IMR-90 (cell line): ENCODE data around the gene TBC1D17. TPM values are rescaled to one million over a fixed set of nuclear protein-coding genes. Genes with fewer than 3 reads are reported as not detected.

Experiments used
- ATAC-seq: fragments of 200-7000 bp; cut with Tn5 transposase; 2 replicates; pipeline ENCODE4 v1.9.1; 2020; ENCODE audit warnings: low read depth, mild to moderate bottlenecking, moderate library complexity
- BruUV-seq: library from RNA; stranded (reverse); fragments of 400-500 nt; replicated peaks from 2 replicates; lab custom pipeline; 2021; lab: Mats Ljungman, UMichigan
- CTCF ChIA-PET: fragments of 300-600 bp; formaldehyde crosslinking; extraction: SDS; loops from one replicate; lab custom pipeline; 2021; ENCODE audit warnings: antibody characterized with exemption; lab: Yijun Ruan, JAX
- POLR2A ChIA-PET: fragments of 300-600 bp; sonication (Branson Sonifier 250); formaldehyde crosslinking; loops from one replicate; lab custom pipeline; 2022; ENCODE audit warnings: antibody characterized with exemption; ENCODE audit not compliant: unreplicated experiment; lab: Charles Lee
- DNase-seq: peaks from one replicate; pipeline ENCODE4 v3.0.0; 2013
- H2AFZ ChIP-seq: replicated peaks from 2 replicates; pipeline ENCODE3; 2013; ENCODE audit warnings: low read length, mild to moderate bottlenecking; ENCODE audit not compliant: poor library complexity
- H2AK5ac ChIP-seq: 2 replicates; pipeline ENCODE4 v1.6.1; 2013; ENCODE audit warnings: low read depth, low read length, inconsistent platforms
- H2AK9ac ChIP-seq: replicated peaks from 2 replicates; pipeline ENCODE3; 2013; ENCODE audit warnings: mild to moderate bottlenecking, low read depth, low read length, moderate library complexity; ENCODE audit not compliant: poor library complexity
- H2BK120ac ChIP-seq: 2 replicates; pipeline ENCODE4 v1.6.1; 2013; ENCODE audit warnings: low read depth, low read length, inconsistent platforms
- H2BK15ac ChIP-seq: 3 replicates; pipeline ENCODE4 v1.6.1; 2013; ENCODE audit warnings: low read depth, low read length, inconsistent platforms
- H2BK20ac ChIP-seq: 2 replicates; pipeline ENCODE4 v1.6.1; 2013; ENCODE audit warnings: low read depth, mild to moderate bottlenecking, inconsistent platforms, low read length, moderate library complexity
- H2BK5ac ChIP-seq: 2 replicates; pipeline ENCODE4 v1.6.1; 2013; ENCODE audit warnings: mild to moderate bottlenecking, low read depth, low read length, inconsistent platforms; ENCODE audit not compliant: poor library complexity, severe bottlenecking
- H3K14ac ChIP-seq: replicated peaks from 2 replicates; pipeline ENCODE4 v1.6.1; 2013; ENCODE audit warnings: low read depth, low read length, inconsistent platforms
- H3K18ac ChIP-seq: 2 replicates; pipeline ENCODE4 v1.6.1; 2013; ENCODE audit warnings: low read depth, low read length, control low read depth
- H3K23ac ChIP-seq: 2 replicates; pipeline ENCODE4 v1.6.1; 2013; ENCODE audit warnings: low read depth, low read length, inconsistent platforms
- H3K27ac ChIP-seq: 2 replicates; pipeline ENCODE4 v1.5.1; 2013; ENCODE audit warnings: mild to moderate bottlenecking, control low read depth, low read length; ENCODE audit not compliant: insufficient read depth
- H3K27me3 ChIP-seq: 2 replicates; pipeline ENCODE4 v1.6.1; 2013; ENCODE audit warnings: low read length; ENCODE audit not compliant: control insufficient read depth, insufficient read depth
- H3K36me3 ChIP-seq: 2 replicates; pipeline ENCODE4 v1.6.1; 2013; ENCODE audit warnings: low read length, mixed read lengths; ENCODE audit not compliant: control insufficient read depth, insufficient read depth
- H3K4ac ChIP-seq: 2 replicates; pipeline ENCODE4 v1.6.1; 2013; ENCODE audit warnings: low read depth, low read length, inconsistent platforms
- H3K4me1 ChIP-seq: 2 replicates; pipeline ENCODE4 v1.6.1; 2013; ENCODE audit warnings: low read length, mixed read lengths; ENCODE audit not compliant: control insufficient read depth, insufficient read depth
- H3K4me2 ChIP-seq: 2 replicates; pipeline ENCODE4 v1.6.1; 2013; ENCODE audit warnings: low read depth, mild to moderate bottlenecking, control low read depth, low read length, moderate library complexity
- H3K4me3 ChIP-seq: 2 replicates; pipeline ENCODE4 v1.5.1; 2013; ENCODE audit warnings: low read depth, mild to moderate bottlenecking, control low read depth, low read length, moderate library complexity; ENCODE audit not compliant: insufficient read depth
- H3K56ac ChIP-seq: 2 replicates; pipeline ENCODE4 v1.6.1; 2013; ENCODE audit warnings: low read length, inconsistent platforms; ENCODE audit not compliant: insufficient read depth; ENCODE audit errors: extremely low read depth
- H3K79me1 ChIP-seq, 2 experiments: 2 replicates each; pipeline ENCODE4 v1.6.1; 2013; ENCODE audit warnings: low read length in 2 of 2, inconsistent platforms in 1 of 2, low read depth in 1 of 2
- H3K9ac ChIP-seq: 2 replicates; pipeline ENCODE4 v1.6.1; 2013; ENCODE audit warnings: low read depth, low read length, control low read depth
- H3K9me1 ChIP-seq: 2 replicates; pipeline ENCODE4 v1.6.1; 2013; ENCODE audit warnings: low read length, inconsistent platforms; ENCODE audit not compliant: insufficient read depth
- H3K9me3 ChIP-seq: 2 replicates; pipeline ENCODE4 v1.6.1; 2013; ENCODE audit warnings: low read length; ENCODE audit not compliant: control insufficient read depth, insufficient read depth
- H4K20me1 ChIP-seq: 2 replicates; pipeline ENCODE4 v1.6.1; 2013; ENCODE audit warnings: low read length, inconsistent platforms; ENCODE audit not compliant: insufficient read depth
- H4K5ac ChIP-seq: 2 replicates; pipeline ENCODE4 v1.6.1; 2013; ENCODE audit warnings: mild to moderate bottlenecking, low read depth, low read length, control low read depth
- H4K8ac ChIP-seq, 2 experiments: 2 replicates each; pipeline ENCODE4 v1.6.1; 2013; ENCODE audit warnings: low read depth in 2 of 2, low read length in 2 of 2, control low read depth in 1 of 2, inconsistent platforms in 1 of 2
- H4K91ac ChIP-seq: 2 replicates; pipeline ENCODE4 v1.6.1; 2013; ENCODE audit warnings: low read depth, low read length, inconsistent platforms; ENCODE audit not compliant: insufficient read depth
- CEBPB ChIP-seq: IDR thresholded peaks from 2 replicates; pipeline ENCODE4 v1.6.1; 2012; ENCODE audit warnings: low read depth, low read length, improper control_type of control experiment
- ELK1 ChIP-seq: fragments of 150-350 bp; IDR thresholded peaks from 2 replicates; pipeline ENCODE4 v1.6.1; 2016; ENCODE audit warnings: low read depth, mild to moderate bottlenecking, low read length, moderate library complexity, borderline replicate concordance
- FOS ChIP-seq: fragments of 150-350 bp; IDR thresholded peaks from 2 replicates; pipeline ENCODE4 v1.6.1; 2016; ENCODE audit warnings: low read depth, low read length
- MAFK ChIP-seq: IDR thresholded peaks from 2 replicates; pipeline ENCODE4 v1.6.1; 2012; ENCODE audit warnings: low read depth, low read length, improper control_type of control experiment
- MAZ ChIP-seq: IDR thresholded peaks from 2 replicates; pipeline ENCODE4 v1.6.1; 2012; ENCODE audit warnings: low read depth, mild to moderate bottlenecking, low read length, improper control_type of control experiment, moderate library complexity, borderline replicate concordance
- MXI1 ChIP-seq: IDR thresholded peaks from 2 replicates; pipeline ENCODE4 v1.6.1; 2012; ENCODE audit warnings: low read depth, mild to moderate bottlenecking, low read length, moderate library complexity, borderline replicate concordance
- NFE2L2 ChIP-seq: fragments of 150-350 bp; IDR thresholded peaks from 2 replicates; pipeline ENCODE4 v1.6.1; 2016; ENCODE audit warnings: low read depth, mild to moderate bottlenecking, low read length
- POLR2A ChIP-seq: IDR thresholded peaks from 2 replicates; pipeline ENCODE4 v1.6.1; 2012; ENCODE audit warnings: mild to moderate bottlenecking, low read depth, low read length
- RCOR1 ChIP-seq: IDR thresholded peaks from 2 replicates; pipeline ENCODE4 v1.6.1; 2012; ENCODE audit warnings: mild to moderate bottlenecking, low read length, improper control_type of control experiment; ENCODE audit not compliant: insufficient replicate concordance
- SMC3 ChIP-seq: fragments of 150-350 bp; IDR thresholded peaks from 2 replicates; pipeline ENCODE4 v1.6.1; 2016; ENCODE audit warnings: low read depth, mild to moderate bottlenecking, antibody characterized with exemption, low read length, moderate library complexity
- WGBS, 2 experiments: methylation state at CpG; one replicate each; pipeline versions ENCODE4 v1.1.5 to v1.1.7; 2013; ENCODE audit warnings: missing lambda C conversion rate in 2 of 2; ENCODE audit not compliant: insufficient read length in 1 of 2; ENCODE audit errors: extremely low coverage in 2 of 2; 5-methylcytosine and 5-hydroxymethylcytosine counted together
- dilution Hi-C: fragments of 300-500 bp; cut with HindIII; formaldehyde crosslinking; loops from one replicate; pipeline ENCODE4 v1.14.3; 2018; ENCODE audit warnings: low sequenced_read_pairs; ENCODE audit not compliant: unreplicated experiment
- in situ Hi-C: fragments of 300-500 bp; cut with MboI; formaldehyde crosslinking; loops from 3 replicates; pipeline ENCODE4 v1.14.3; 2019; ENCODE audit warnings: low sequenced_read_pairs, inconsistent platforms, mixed read lengths
- intact Hi-C: fragments of 100-400 bp; cut with micrococcal nuclease; formaldehyde crosslinking; loops from 2 replicates; pipeline ENCODE4 v1.10.0; 2022
- polyA plus RNA-seq, 3 experiments: library from polyadenylated mRNA; depleted of rRNA; stranded (reverse); fragments of >200 nt; gene quantifications; 2 replicates each; pipeline ENCODE4 v1.2.3, GENCODE V29; 2012; ENCODE audit warnings: low replicate concordance in 1 of 3
- total RNA-seq: library from RNA; depleted of rRNA; stranded (reverse); fragments of >200 nt; gene quantifications from 2 replicates; pipeline ENCODE4 v1.2.3, GENCODE V29; 2012
- TF ChIP-seq, protein P1 (sequence below): fragments of 150-350 bp; IDR thresholded peaks from 2 replicates; pipeline ENCODE4 v1.6.1; 2017; ENCODE audit warnings: mild to moderate bottlenecking, antibody characterized with exemption, low read length, low read depth

The TBC1D17 gene
- total and polyA plus RNA-seq, 2 of the 4 experiments (the other 2 are of a cell fraction): 1.1 to 27.8 TPM

DNA sequence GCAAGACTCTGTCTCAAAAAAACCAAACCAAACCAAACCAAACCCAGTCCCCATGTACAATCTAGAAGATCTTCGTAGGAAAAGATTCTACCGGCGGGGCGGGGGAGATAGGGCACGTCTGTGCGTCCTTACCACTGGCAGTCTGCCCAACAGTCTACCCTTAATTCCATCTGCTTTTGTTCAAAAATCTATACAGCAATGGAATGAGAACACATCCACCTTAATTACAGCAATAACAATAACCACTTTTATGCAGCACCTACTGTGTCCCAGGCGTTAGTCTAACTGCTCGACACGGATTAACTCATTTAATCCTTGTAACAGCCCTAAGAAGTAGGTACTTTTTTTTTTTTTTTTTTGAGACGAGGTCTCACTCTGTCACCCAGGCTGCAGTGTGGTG is 49.0 kb downstream of the TBC1D17 start:
- Histone ChIP-seq H2BK20ac (no peak overlapping the region), H3K4me3 (no peak overlapping the region), H3K9ac (no peak overlapping the region), H3K79me1 (peaks cover 25 to 68% of the 10 kb centered on the region in 2 experiments), H3K27me3 (no peaks in the 10 kb centered on the region), H3K4me1 (peaks cover 17% of the 10 kb centered on the region), H4K91ac (no peak overlapping the region), H3K9me1 (peaks cover 21% of the 10 kb centered on the region), H2BK15ac (no peak overlapping the region), H3K23ac (no peak overlapping the region; the same call in 1 of the 2 replicates), H4K20me1 (peaks cover 30% of the 10 kb centered on the region), H2AK9ac (no peak overlapping the region), H2BK5ac (no peak overlapping the region), H4K5ac (no peak overlapping the region), H4K8ac (no peak overlapping the region), H3K9me3 (no peaks in the 10 kb centered on the region), H3K4ac (no peak overlapping the region), H2BK120ac (no peak overlapping the region), H3K4me2 (no peak overlapping the region), H2AFZ (no peak overlapping the region), H3K36me3 (peaks cover 24% of the 10 kb centered on the region), H3K27ac (no peak overlapping the region), H2AK5ac (no peak overlapping the region), H3K14ac (no peak overlapping the region), H3K18ac (no peak overlapping the region), H3K56ac (no peak overlapping the region)
- in situ Hi-C loops: no loop called here
- TF ChIP-seq RCOR1: no peak
- no peak for TF ChIP-seq CEBPB
- no peak for TF ChIP-seq SMC3
- TF ChIP-seq MAFK: no peak
- no peak for TF ChIP-seq FOS
- no peak for TF ChIP-seq MAZ
- TF ChIP-seq, protein P1, sequence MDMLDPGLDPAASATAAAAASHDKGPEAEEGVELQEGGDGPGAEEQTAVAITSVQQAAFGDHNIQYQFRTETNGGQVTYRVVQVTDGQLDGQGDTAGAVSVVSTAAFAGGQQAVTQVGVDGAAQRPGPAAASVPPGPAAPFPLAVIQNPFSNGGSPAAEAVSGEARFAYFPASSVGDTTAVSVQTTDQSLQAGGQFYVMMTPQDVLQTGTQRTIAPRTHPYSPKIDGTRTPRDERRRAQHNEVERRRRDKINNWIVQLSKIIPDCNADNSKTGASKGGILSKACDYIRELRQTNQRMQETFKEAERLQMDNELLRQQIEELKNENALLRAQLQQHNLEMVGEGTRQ: no peak
- TF ChIP-seq MXI1: no peak
- TF ChIP-seq ELK1: no peak
- no peak for TF ChIP-seq NFE2L2
- TF ChIP-seq POLR2A: no peak
- ATAC-seq: no peak
- intact Hi-C loops: no loop called here
- POLR2A ChIA-PET: interaction anchor here (0.6 kb wide), 1 partner anchor 57 kb away, joined by 3 read pairs; no protein-coding TSS in a partner anchor
- dilution Hi-C loops: no loop called here
- no TSS peak for BruUV-seq
- no peak for DNase-seq
- CTCF ChIA-PET: no interaction called here
- 76% methylated on average over 3 of the region's 10 CpGs; no CpG with 5 or more reads in 1 of the 2 experiments for WGBS, 2 experiments
